ENCODE data around the gene PROSER3.
"Not testable (repeated sequence)": the region's sequence is repeated elsewhere in the genome, so short reads cannot be mapped to it uniquely, and the experiment has no call there.

PROSER3 gene

DNA sequence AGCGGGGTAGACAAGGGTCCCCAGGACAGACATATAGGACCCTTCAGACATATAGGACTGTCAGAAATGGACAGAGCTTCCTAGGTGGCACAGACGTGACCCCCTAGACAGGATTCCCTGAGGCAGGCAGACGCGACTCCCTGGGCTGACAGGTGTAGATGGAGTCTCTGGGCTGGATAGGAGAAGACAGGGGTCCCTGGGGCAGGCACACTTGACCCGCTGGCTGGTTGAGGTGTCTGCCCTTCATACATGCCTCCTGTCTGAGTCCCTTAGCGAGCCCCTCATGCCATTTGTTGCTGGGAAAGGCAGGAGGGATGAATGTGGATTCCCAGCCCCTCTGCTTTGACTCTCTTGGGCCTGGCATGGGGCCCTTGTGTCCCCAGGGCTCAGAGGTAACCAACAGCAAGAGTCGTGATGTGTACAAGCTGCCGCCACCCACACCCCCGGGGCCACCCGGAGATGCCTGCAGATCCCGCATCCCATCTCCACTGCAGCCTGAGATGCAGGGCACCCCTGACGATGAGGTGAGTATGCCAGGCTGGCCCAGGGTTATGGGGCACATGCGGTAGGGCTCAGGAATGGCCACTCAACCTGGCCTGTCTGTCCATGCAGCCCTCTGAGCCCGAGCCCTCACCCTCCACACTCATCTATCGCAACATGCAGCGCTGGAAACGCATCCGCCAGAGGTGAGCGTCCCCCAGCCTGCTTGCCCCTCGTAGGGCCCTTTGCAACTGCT is 4.2 kb upstream of the PROSER3 start:
- DNase-seq (ENCODE audit: low read depth in 3 of 3) = no peak

DNA sequence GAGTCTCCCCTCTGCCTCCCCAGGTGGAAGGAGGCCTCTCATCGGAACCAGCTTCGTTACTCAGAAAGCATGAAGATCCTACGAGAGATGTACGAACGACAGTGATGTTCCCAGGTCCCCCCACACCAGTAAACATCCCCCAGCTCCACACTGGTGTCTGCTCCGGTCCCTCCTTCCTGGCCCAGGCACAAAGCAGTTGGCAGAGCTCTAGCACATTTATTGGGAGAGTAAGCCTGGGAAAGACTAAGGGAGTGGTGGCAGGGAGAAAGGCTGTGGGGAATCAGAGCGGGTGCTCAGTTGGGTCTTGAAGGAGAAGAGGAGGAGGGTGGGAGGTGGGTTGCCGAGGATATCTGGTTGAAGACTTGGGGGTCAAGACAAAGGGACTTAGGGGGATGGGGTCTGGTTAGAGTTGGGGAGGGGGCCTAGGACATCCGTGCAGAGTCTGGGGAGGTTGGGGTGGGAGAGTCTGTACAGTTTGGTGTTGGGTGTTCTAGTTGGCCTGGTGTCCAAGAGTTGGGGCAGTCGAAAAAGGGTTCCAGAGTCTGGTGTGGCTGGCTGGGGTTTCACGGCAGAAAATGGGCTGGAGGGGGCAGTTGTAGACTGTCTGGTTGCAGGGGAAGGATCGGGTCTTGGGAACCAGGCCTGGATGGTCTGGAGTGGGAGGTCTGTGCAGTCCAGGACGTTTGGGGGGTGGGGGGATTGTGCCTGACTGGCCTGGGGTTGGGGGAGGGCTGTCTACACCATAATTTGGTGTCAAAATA is 3.4 kb upstream of the PROSER3 start:
- no peak for DNase-seq (ENCODE audit: low read depth in 3 of 3)

DNA sequence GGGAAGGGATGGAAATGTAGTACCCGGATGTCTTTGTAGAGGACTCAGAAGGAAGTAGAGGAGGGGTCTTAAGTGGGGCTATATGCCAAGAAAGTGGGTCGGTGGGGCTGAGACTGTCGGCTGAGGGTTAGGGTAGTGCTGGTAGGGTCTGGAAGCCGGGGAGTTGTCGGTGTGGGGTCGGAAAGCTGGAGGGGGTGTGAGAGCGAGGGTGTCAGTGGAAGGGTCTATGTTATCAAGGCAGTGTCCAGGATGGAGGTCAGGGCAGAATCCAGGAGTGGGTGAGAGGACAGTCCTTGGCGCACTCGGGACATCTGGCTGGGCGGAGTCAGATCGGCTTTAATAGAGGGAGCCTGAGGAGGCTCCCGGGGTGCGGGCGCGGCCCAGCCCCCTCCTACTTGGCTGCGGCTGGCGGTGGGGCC is 2.8 kb upstream of the PROSER3 start:
- DNase-seq (ENCODE audit: low read depth in 3 of 3) = no peak

DNA sequence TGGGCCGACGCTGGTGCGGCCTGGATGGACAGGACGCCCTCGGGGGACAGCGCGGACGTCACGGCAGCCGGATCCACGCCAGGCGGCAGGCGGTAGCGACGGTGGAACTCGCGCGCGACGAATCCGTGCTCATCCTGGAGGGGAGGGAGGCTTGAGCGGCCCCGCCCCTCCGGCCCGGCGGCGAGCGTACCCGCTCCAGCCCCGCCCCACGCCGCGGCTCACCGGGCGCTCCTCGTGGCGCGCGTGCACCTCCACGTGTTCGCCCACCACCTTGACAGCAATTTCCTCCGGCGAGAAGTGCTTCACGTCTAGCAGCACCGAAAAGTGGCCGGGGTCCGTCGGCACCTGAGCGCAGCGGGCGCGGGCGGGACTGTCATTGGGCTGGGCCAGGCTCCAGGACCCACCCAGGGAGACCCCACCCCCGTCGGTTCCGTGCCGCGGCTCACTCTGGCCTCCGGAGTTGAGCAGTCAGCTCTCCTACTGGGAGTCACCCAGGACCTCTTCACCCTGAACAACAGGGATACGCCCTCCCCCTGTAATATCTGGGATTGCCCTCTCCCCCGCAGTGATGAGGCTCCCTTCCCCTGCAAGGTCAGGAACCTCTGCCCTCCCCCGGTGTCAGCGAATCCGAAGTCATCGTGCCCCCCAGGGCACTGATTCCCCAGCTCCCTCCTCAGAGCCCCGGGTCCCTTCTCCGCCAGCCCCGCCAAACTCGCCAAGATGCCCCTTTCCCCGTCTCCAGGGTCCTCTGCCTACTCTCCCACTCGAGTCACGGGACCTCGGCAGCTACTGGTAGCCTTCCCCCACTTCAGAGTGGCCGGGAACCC is 2.2 kb upstream of the PROSER3 start:
- DNase-seq (ENCODE audit: low read depth in 3 of 3) = no peak

DNA sequence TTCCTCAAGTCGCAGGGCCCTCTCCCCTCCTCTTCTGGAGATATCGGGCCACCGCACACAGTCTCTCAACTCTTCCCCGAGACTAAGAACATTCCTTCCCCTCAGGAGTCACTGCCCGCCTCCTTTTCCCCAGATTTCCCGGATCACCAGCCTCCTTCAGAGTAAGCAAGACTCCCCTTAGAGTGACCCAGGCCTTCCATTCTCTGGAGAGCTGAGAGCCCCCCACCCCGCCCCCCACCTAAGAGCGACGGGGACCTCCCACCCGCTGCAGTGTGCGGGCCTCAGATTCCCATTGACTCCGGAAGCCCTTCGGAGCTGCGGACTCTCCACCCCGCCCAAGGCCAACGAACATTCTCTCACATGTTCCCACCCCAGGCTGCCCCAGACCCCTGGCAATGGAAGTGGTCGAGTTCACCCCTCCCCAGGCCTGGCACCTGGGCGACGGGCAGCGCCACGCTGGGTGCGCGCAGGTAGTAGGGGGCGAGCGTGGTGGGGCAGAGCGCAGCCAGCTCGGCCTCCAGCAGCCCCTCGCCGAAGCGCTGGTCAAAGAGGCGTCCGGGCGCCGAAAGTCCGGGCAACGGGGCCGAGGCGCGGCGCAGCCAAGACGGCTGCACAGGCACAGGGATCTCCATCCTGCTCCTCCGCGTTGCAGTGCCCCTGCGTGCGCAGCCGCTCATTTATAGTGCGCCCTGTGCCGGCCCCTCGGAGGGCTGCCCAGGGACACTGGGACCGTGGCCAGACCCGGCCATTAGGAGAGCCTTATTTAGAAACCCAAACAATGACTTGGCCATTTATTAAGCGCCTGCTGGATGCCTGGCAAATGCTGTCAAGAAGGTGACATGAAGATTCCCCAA is 1.4 kb upstream of the PROSER3 start, which contains the start of gene HSPB6:
Gene HSPB6, minus strand, starts transcription at position 653 of the 854 bp plus-strand sequence. Its CDS starts 21 bp downstream, at position 632.
- no peak for DNase-seq (ENCODE audit: low read depth in 3 of 3)

DNA sequence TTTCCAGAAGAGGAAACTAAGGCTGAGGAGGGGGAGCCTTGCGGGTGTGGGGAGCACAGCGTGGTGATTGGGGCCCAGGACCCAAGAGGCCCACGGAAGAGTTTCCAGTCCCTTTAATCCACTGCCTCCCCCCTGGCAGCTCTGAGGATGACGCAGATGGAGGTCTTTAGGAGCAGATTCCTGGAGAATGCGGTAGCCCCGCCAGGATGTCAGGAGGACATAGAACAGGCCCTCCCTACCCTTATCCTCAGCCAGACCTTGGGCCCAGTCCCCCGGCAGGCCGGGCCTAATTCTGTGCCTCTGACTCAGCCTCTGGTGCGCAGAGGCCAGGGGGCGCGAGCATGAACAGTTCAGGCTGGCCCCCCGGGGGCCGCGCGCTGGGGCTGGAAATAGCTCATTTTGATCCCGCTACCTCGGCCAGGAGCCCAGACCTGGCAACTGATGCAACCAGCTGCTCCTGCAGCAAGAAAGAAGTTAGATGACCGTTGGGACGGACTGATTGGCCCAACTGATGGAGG is 686 bp upstream of the PROSER3 start:
- no peak for DNase-seq (ENCODE audit: low read depth in 3 of 3)

DNA sequence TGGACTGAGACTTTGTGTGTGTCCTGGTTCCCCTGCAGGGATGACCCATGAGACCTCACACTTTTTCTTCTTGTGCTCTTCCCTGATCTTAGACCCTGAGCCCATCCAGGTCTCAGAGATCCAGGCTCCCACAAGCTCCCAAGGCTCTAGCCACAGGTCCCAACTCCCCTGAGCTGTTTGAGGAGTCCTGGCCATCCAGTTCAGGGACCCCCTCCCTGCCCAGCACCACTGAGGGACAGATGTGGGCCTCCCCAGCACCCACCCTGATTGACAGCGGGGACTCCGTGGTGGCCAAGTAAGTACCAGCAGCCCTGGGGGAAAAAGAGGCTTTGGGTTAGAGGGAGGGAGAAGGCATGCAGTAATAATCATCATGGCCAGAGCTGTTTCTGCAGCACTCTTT is 1.7 kb downstream of the PROSER3 start:
- DNase-seq (ENCODE audit: low read depth in 3 of 3) = no peak

DNA sequence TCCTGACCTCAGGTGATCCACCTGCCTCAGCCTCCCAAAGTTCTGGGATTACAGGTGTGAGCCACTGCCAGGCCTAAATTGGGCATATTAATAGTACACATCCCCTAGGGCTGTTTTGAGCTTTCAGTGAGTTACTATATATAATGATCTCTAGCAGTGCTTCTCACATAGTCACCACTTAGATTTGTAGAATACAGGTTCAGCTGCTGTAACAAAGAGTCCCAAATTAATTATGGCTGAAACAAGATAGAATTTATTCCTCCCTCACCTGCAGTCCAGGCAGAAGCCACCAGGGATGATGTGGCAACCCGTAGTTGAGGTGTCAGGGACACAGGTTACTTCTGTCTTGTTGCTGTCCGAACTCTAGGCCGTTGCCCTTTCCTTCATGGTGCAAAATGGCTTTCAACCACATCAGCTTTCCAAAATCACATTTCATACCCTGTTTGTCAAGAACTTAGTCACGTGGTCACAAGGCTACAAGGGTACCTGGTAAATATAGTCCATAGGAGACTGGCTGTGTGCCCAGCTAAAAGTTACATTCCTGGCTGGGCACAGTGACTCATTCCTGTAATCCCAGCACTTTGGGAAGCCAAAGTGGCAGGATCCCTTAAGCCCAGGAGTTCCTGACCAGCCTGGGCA is 2.9 kb downstream of the PROSER3 start:
- no peak for DNase-seq (ENCODE audit: low read depth in 3 of 3)

DNA sequence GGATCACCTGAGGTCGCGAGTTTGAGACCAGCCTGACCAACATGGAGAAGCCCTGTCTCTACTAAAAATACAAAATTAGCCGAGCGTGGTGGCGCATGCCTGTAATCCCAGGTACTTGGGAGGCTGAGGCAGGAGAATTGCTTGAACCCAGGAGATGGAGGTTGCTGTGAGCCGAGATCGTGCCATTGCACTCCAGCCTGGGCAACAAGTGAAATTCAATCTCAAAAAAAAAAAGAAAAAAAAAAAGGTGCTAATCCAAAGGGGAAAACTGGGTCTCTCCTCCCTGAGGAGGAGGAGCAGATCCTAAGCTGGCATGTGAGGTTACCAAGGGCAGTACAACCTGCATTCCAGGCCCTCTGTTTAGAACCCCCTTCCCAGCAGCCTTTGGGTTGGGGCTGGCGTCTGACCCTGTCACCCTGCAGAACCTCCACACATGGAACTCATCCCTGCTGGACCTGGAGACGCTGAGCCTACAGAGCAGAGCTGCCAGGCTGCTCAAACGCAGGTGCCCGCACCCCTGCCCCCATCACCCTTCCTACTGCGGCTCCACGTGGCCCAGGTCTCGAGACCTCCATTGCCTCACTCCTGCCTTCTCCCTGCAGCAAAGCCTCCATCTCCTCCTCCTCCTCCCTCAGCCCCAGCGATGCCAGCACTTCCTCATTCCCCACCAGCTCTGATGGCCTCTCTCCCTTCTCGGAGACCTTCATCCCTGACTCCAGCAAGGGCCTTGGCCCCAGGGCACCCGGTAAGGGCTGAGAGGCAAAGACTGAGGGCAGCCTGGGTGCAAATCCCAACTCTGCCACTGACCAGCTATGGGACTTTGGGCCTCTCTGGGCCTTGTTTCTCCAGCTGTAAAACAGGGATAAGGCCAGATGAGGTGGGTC is 6.7 kb downstream of the PROSER3 start:
- no peak for DNase-seq (ENCODE audit: low read depth in 3 of 3)

DNA sequence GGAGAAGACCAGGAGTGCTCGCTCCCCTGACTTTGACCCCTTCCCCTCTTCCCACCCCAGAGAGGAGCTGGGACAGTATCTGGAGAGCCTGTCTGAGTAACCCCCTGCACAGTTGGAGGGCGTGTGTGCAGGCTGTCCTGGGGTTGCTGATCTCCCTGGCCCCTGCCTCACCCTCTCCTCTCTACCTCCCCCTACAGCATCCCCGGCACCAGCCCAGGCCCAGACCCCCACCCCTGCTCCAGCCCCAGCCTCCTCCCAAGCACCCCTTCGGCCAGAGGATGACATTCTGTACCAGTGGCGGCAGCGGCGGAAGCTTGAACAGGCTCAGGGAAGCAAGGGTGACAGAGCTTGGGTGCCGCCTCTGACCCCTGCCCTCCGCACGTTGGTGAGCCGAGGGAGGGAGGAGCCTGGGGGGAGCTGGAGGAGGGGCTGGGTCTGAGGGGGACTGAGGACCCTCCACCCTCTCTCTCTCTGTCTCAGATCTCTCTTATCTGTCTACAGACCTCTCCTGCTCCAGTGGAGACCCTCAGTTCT is 8.7 kb downstream of the PROSER3 start:
- DNase-seq (ENCODE audit: low read depth in 3 of 3) = no peak

DNA sequence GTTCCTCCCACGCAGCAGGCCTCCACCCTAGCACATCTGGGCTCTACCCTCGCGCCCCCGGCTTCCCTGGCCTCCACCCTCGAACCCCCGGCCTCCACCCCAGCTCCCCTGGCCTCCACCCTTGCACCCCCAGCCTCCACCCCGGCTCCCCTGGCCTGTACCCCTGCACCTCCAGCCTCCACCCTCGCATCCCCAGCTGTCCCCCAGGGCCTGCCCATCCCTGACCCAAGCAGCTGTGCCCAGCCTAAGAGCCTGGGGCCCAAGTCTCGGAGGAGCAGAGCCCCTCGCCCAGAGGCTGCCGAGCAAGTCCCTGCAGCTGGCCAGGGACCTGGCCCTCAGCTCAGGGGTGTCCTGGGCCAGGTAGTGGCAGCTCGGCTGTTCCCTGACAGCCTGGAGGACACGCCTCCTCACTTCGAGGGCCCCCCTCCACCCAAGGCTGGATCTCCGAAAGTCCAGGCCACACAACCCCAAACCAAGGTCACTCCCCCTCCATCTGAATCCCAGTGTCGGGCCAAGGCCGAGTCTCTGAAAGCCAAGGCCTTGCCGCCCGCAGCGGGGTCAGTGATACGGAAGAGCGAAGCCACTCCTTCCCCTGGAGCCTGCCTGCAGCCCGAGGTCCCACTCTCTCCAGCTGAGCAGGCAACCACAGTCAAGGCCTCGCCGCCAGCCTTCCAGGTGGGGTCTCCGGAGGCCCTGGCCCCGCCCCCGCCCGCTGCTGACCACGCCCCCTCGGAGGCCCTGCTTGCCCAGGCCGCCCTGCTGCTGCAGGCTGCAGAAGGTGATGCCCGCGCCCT is 9.5 kb downstream of the PROSER3 start:
- DNase-seq (ENCODE audit: low read depth in 3 of 3) = no peak

DNA sequence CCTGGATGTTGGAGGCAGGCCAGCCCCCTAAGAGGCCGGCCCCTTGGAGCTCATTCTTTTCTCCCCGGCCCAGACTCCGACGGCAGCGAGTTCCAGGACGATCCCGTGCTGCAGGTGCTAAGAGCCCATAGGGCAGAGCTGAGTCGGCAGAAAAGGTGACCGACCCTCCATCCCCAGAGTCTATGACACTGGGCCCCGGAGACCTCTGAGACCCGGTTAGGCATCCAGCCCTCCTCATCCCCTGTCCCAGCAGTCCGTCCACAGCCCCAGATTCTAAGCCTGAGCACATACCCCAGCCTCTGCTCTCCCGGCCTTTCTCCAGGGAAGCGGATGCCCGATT is 10.1 kb downstream of the PROSER3 start:
- no peak for DNase-seq (ENCODE audit: low read depth in 3 of 3)

DNA sequence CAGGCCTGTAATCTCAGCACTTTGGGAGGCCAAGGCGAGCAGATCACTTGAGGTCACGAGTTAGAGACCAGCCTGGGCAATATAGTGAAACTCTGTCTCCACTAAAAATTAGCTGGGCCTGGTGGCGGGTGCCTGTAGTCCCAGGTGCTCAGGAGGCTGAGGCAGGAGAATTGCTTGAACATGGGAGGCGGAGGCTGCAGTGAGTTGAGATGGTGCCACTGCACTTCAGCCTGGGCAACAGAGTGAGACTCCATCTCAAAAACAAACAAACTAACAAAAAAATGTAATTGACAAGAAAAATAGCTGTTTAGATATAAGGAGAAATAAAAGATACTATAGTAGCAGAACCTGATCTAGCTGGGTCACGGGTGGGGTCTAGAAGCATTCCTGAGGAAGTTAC is 14.4 kb downstream of the PROSER3 start:
- DNase-seq (ENCODE audit: low read depth in 3 of 3) = not testable (repeated sequence)

DNA sequence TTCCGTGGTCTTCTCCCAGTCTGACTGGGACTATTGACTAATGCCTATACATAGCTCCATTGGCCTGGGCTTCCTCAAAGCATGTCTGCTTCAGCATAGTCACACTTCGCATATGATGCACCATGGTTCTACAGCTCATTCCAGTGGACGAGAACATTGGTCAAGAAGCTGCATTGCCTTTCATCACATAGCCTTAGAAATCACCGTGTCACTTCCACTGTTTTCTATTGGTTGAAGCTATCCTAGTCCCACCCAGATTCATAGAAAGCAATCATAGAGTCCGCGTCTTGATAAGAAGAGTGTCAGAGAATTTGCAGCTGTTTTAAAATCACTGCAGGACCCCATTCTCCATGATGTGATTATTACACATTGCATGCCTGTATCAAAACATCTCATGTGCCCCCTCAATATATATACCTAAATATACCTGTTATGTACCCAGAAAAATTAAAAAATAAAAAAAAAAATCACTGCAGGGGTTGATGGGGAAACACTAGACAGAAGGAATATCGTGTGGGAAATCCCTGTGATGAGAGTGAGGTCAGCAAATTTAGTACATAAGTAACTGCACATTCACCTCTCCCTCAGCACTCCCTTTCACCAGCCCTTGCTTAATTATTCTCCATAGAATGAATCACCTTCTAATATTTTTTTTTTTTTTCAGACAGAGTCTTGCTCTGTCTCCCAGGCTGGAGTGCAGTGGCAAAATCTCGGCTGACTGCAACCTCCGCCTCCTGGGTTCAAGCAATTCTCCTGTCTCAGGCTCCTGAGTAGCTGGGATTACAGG is 15.2 kb downstream of the PROSER3 start:
- DNase-seq (ENCODE audit: low read depth in 3 of 3) = no peak

DNA sequence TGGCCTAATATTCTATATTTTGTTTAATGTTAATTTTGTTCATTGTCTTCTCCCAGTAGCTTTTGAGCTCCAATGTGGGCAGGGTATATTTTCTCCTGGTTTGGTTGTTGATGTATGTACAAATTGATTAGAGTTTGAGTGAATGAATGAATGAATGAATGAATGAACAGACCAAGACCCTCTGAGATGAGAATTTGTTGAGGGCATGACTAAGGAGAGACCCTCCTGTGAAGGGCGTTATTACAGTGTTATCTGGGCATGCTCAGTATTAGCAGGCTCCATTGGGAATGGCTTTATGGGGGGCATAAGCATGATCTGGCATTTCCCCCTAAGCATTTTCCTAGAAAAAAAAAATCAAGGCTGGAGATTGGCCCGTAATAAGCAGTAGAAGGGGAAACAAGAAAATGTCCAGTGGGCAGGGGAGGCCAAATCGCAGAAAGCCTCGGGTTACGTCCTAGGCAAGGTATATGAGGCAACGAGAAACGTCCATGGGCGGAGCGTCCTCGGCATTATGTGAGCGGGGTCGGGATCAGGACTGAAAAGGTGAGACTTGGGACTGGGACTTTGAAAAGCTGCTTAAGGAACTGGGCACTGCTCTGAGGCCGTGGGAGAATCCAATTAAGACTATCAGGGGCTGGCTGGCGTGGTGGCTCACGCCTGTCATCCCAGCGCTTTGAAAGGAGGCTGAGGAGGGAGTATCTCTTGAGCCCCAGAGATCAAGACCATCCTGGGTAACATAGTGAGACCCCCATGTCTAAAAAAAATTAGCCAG is 16.5 kb downstream of the PROSER3 start:
- DNase-seq (ENCODE audit: low read depth in 3 of 3) = no peak

DNA sequence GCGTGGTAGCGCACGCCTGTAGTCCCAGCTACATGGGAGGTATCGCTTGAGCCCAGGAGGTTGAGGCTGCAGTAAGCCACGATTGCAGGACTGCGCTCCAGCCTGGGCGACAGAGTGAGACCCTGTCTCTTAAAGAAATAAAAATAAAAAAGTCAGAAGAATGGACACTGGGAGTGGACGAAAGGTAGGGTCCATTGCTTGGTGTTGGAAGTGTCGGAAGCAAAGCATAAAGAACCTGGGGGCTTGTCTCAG is 17.0 kb downstream of the PROSER3 start:
- no peak for DNase-seq (ENCODE audit: low read depth in 3 of 3)
